ENCODE results near the gene DUSP22. TPM values are rescaled to one million over a fixed set of nuclear protein-coding genes. Genes with fewer than 3 reads are reported as not detected.

Gene DUSP22
- total and polyA plus RNA-seq, 2 donors (not counting 1 experiment from before 2014, with no cell fraction given): 10.9 to 13.7 TPM

GRCh38 chr6:311679-312220 is 19.5 kb downstream of the DUSP22 start:
- H3K4me1 ChIP-seq (ENCODE audit: control insufficient read depth, extremely low read depth, insufficient read depth, low read length): no peaks in the 10 kb centered on the region
- no peaks in the 10 kb centered on the region for H3K79me2 ChIP-seq (ENCODE audit: control insufficient read depth, insufficient read depth, low read length)
- H3K9me3 ChIP-seq (ENCODE audit: control insufficient read depth, insufficient read depth, low read depth, low read length): no peaks in the 10 kb centered on the region
- H3K27ac ChIP-seq (ENCODE audit: insufficient read depth, low read length): no peak overlapping the region
- no peak overlapping the region for H3K4me2 ChIP-seq (ENCODE audit: extremely low read depth, insufficient read depth, low read length)
- H3K27me3 ChIP-seq (ENCODE audit: control insufficient read depth, insufficient read depth, low read length): no peaks in the 10 kb centered on the region
- no peaks in the 10 kb centered on the region for H4K20me1 ChIP-seq (ENCODE audit: control insufficient read depth, extremely low read depth, insufficient read depth, low read length)
- H2AFZ ChIP-seq (ENCODE audit: low read length): no peak overlapping the region
- H3K36me3 ChIP-seq (ENCODE audit: control insufficient read depth, insufficient read depth, low read length): no peaks in the 10 kb centered on the region
- TF ChIP-seq EZH2 (IDR thresholded peaks at IDR 0.05; ENCODE audit: low read length, missing control alignments): no peak
- no peak for TF ChIP-seq CTCF (conservative IDR thresholded peaks at IDR 0.05 in 1 of 2, IDR thresholded peaks at IDR 0.05 in 1 of 2; ENCODE audit: low read depth in 1 of 2, low read length in 2 of 2)
- H3K4me3 ChIP-seq (replicated peaks in 1 of 4; ENCODE audit: control extremely low read depth in 1 of 4, insufficient read depth in 1 of 4, low read depth in 3 of 4, low read length in 4 of 4): no peak overlapping the region
- DNase-seq (ENCODE audit: low read depth in 2 of 2): peak in 1 of 2 donors; percentile 25
- H3K9ac ChIP-seq (ENCODE audit: insufficient read depth, low read length): no peak overlapping the region

- no peaks in the 10 kb centered on the region for H4K20me1 ChIP-seq (ENCODE audit: control insufficient read depth, extremely low read depth, insufficient read depth, low read length)
- H3K9ac ChIP-seq (ENCODE audit: insufficient read depth, low read length): no peak overlapping the region
- TF ChIP-seq EZH2 (IDR thresholded peaks at IDR 0.05; ENCODE audit: low read length, missing control alignments): no peak
- TF ChIP-seq CTCF (conservative IDR thresholded peaks at IDR 0.05 in 1 of 2, IDR thresholded peaks at IDR 0.05 in 1 of 2; ENCODE audit: low read depth in 1 of 2, low read length in 2 of 2): no peak
Measured at GRCh38 chr6:313087-313486, 20.8 kb downstream of the DUSP22 start.

GRCh38 chr6:313917-314316 is 21.6 kb downstream of the DUSP22 start:
- Histone ChIP-seq H3K36me3 (ENCODE audit: control insufficient read depth, insufficient read depth, low read length) (no peaks in the 10 kb centered on the region), H4K20me1 (ENCODE audit: control insufficient read depth, extremely low read depth, insufficient read depth, low read length) (no peaks in the 10 kb centered on the region), H3K9me3 (ENCODE audit: control insufficient read depth, insufficient read depth, low read depth, low read length) (no peaks in the 10 kb centered on the region), H2AFZ (ENCODE audit: low read length) (no peak overlapping the region), H3K4me3 (replicated peaks in 1 of 4; ENCODE audit: control extremely low read depth in 1 of 4, insufficient read depth in 1 of 4, low read depth in 3 of 4, low read length in 4 of 4) (no peak overlapping the region), H3K4me1 (ENCODE audit: control insufficient read depth, extremely low read depth, insufficient read depth, low read length) (no peaks in the 10 kb centered on the region), H3K4me2 (ENCODE audit: extremely low read depth, insufficient read depth, low read length) (no peak overlapping the region), H3K27ac (ENCODE audit: insufficient read depth, low read length) (no peak overlapping the region), H3K79me2 (ENCODE audit: control insufficient read depth, insufficient read depth, low read length) (no peaks in the 10 kb centered on the region), H3K27me3 (ENCODE audit: control insufficient read depth, insufficient read depth, low read length) (no peaks in the 10 kb centered on the region), H3K9ac (ENCODE audit: insufficient read depth, low read length) (no peak overlapping the region)
- DNase-seq (ENCODE audit: low read depth in 2 of 2): no peak
- TF ChIP-seq EZH2 (IDR thresholded peaks at IDR 0.05; ENCODE audit: low read length, missing control alignments) (no peak), CTCF (conservative IDR thresholded peaks at IDR 0.05 in 1 of 2, IDR thresholded peaks at IDR 0.05 in 1 of 2; ENCODE audit: low read depth in 1 of 2, low read length in 2 of 2) (no peak)

More at GRCh38 chr6:313087-313486, 20.8 kb downstream of the DUSP22 start:
- Histone ChIP-seq H3K9me3 (ENCODE audit: control insufficient read depth, insufficient read depth, low read depth, low read length) (no peaks in the 10 kb centered on the region), H3K79me2 (ENCODE audit: control insufficient read depth, insufficient read depth, low read length) (no peaks in the 10 kb centered on the region), H3K4me2 (ENCODE audit: extremely low read depth, insufficient read depth, low read length) (no peak overlapping the region), H2AFZ (ENCODE audit: low read length) (no peak overlapping the region), H3K27me3 (ENCODE audit: control insufficient read depth, insufficient read depth, low read length) (no peaks in the 10 kb centered on the region), H3K4me1 (ENCODE audit: control insufficient read depth, extremely low read depth, insufficient read depth, low read length) (no peaks in the 10 kb centered on the region), H3K27ac (ENCODE audit: insufficient read depth, low read length) (no peak overlapping the region), H3K4me3 (replicated peaks in 1 of 4; ENCODE audit: control extremely low read depth in 1 of 4, insufficient read depth in 1 of 4, low read depth in 3 of 4, low read length in 4 of 4) (no peak overlapping the region), H3K36me3 (ENCODE audit: control insufficient read depth, insufficient read depth, low read length) (no peaks in the 10 kb centered on the region)
- DNase-seq (ENCODE audit: low read depth in 2 of 2): no peak
